ENCODE measurements around the gene SIN3A. TPM values are rescaled to one million over a fixed set of nuclear protein-coding genes. Genes with fewer than 3 reads are reported as not detected.
A peak's percentile ranks its signal among the peaks of the same experiment; 100 is the strongest.

The SIN3A gene
- total RNA-seq, 1 donor from 2014 or later = 69.0 TPM

- DNase-seq (ENCODE audit: low spot score) = peak; percentile 89
- peak overlapping the region; percentile 14 for H2AFZ ChIP-seq (replicated peaks)
- Mint-ChIP-seq H3K27ac (peak overlapping the region; percentile 98), H3K27me3 (ENCODE audit: insufficient read depth, low read depth) (peaks cover 9% of the 10 kb centered on the region), H3K36me3 (peaks cover 2% of the 10 kb centered on the region), H3K9me3 (no peaks in the 10 kb centered on the region), H3K4me1 (peaks cover 29% of the 10 kb centered on the region), H3K4me3 (peak overlapping the region; percentile 96)
- TF ChIP-seq CTCF (IDR thresholded peaks at IDR 0.05) (no peak), EZH2phosphoT487 (IDR thresholded peaks at IDR 0.05) (no peak), EZH2 (IDR thresholded peaks at IDR 0.05) (no peak)
- no peaks in the 10 kb centered on the region for H3K9me3 ChIP-seq (ENCODE audit: low read depth)
- no peaks in the 10 kb centered on the region for H3K27me3 ChIP-seq
- H3K4me3 ChIP-seq = peak overlapping the region; percentile 76
- H3K79me2 ChIP-seq (ENCODE audit: low read depth) = peaks cover 52% of the 10 kb centered on the region
- H3K9ac ChIP-seq = peak overlapping the region; percentile 36
- H4K20me1 ChIP-seq (ENCODE audit: low read depth) = peaks cover 38% of the 10 kb centered on the region
- H3K36me3 ChIP-seq = no peaks in the 10 kb centered on the region
- peaks cover 13% of the 10 kb centered on the region for H3K4me1 ChIP-seq
- H3K4me2 ChIP-seq = peak overlapping the region; percentile 89
- H3K27ac ChIP-seq = peak overlapping the region; percentile 92
- peaks cover 45% of the 10 kb centered on the region for H3F3A ChIP-seq (ENCODE audit: low read depth)
These were observed 924 bp upstream of the SIN3A start for GRCh38 chr15:75452364-75452864.

GRCh38 chr15:75451202-75451673, 252 bp downstream of the SIN3A start:
- Histone ChIP-seq H3F3A (ENCODE audit: low read depth) (peaks cover 39% of the 10 kb centered on the region), H4K20me1 (ENCODE audit: low read depth) (peaks cover 50% of the 10 kb centered on the region), H3K4me2 (peak overlapping the region; percentile 70), H3K36me3 (no peaks in the 10 kb centered on the region), H3K9ac (peak overlapping the region; percentile 64), H3K27ac (peak overlapping the region; percentile 89), H3K79me2 (ENCODE audit: low read depth) (peaks cover 64% of the 10 kb centered on the region), H2AFZ (replicated peaks) (no peak overlapping the region), H3K4me1 (peaks cover 9% of the 10 kb centered on the region), H3K9me3 (ENCODE audit: low read depth) (no peaks in the 10 kb centered on the region), H3K4me3 (peak overlapping the region; percentile 70), H3K27me3 (no peaks in the 10 kb centered on the region)
- Mint-ChIP-seq H3K36me3 (peaks cover 4% of the 10 kb centered on the region), H3K27ac (no peak overlapping the region), H3K4me3 (peak overlapping the region; percentile 96), H3K4me1 (peaks cover 25% of the 10 kb centered on the region), H3K9me3 (no peaks in the 10 kb centered on the region), H3K27me3 (ENCODE audit: insufficient read depth, low read depth) (peaks cover 9% of the 10 kb centered on the region)
- DNase-seq (ENCODE audit: low spot score) = no peak
- TF ChIP-seq EZH2 (IDR thresholded peaks at IDR 0.05) (no peak), EZH2phosphoT487 (IDR thresholded peaks at IDR 0.05) (no peak), CTCF (IDR thresholded peaks at IDR 0.05) (no peak)

GRCh38 chr15:75450307-75451201, 936 bp downstream of the SIN3A start:
- H3F3A ChIP-seq (ENCODE audit: low read depth) = peaks cover 39% of the 10 kb centered on the region
- H3K4me1 ChIP-seq = peaks cover 9% of the 10 kb centered on the region
- H3K4me2 ChIP-seq = peak overlapping the region; percentile 81
- H3K9me3 ChIP-seq (ENCODE audit: low read depth) = no peaks in the 10 kb centered on the region
- H3K27ac Mint-ChIP-seq = peak overlapping the region; percentile 85
- peaks cover 70% of the 10 kb centered on the region for H3K79me2 ChIP-seq (ENCODE audit: low read depth)
- TF ChIP-seq EZH2 (IDR thresholded peaks at IDR 0.05) = no peak
- peak; percentile 8 for TF ChIP-seq CTCF (IDR thresholded peaks at IDR 0.05)
- H3K27me3 ChIP-seq = no peaks in the 10 kb centered on the region
- no peaks in the 10 kb centered on the region for H3K36me3 ChIP-seq
- H4K20me1 ChIP-seq (ENCODE audit: low read depth) = peaks cover 57% of the 10 kb centered on the region
- H2AFZ ChIP-seq (replicated peaks) = no peak overlapping the region
- H3K4me1 Mint-ChIP-seq = peaks cover 23% of the 10 kb centered on the region
- no peak overlapping the region for H3K9ac ChIP-seq
- H3K27me3 Mint-ChIP-seq (ENCODE audit: insufficient read depth, low read depth) = peaks cover 9% of the 10 kb centered on the region
- DNase-seq (ENCODE audit: low spot score) = peak; percentile 98
- peak overlapping the region; percentile 70 for H3K4me3 ChIP-seq
- H3K4me3 Mint-ChIP-seq = peak overlapping the region; percentile 96
- peaks cover 9% of the 10 kb centered on the region for H3K36me3 Mint-ChIP-seq
- peak overlapping the region; percentile 54 for H3K27ac ChIP-seq
- H3K9me3 Mint-ChIP-seq = no peaks in the 10 kb centered on the region
